Activated CD8-positive, alpha-beta memory T cell treated with anti-CD3 and anti-CD28 coated beads, Interleukin-2, amount 10 ng/mL, durations not matched to agents 7 days and 5 days (primary cell): ENCODE data around the gene AZGP1. TPM values are rescaled to one million over a fixed set of nuclear protein-coding genes. Genes with fewer than 3 reads are reported as not detected.
A peak's percentile ranks its signal among the peaks of the same experiment; 100 is the strongest.
"Not testable (repeated sequence)": the region's sequence is repeated elsewhere in the genome, so short reads cannot be mapped to it uniquely, and the experiment has no call there.

ENCODE experiments used
- ATAC-seq: fragments of 150-1000 bp; cut with Tn5 transposase; one replicate; pipeline ENCODE4 v1.10.0; 2021; ENCODE audit warnings: moderate library complexity
- CTCF ChIA-PET: fragments of 350-600 bp; sonication (Branson Sonifier 250); formaldehyde crosslinking; loops from one replicate; lab custom pipeline; 2021; ENCODE audit warnings: antibody characterized with exemption; lab: Charles Lee
- DNase-seq: peaks from one replicate; pipeline ENCODE4 v3.0.0-alpha.2; 2020
- H3K27ac Mint-ChIP-seq: one replicate; pipeline ENCODE4 v1.8.0; 2021; ENCODE audit warnings: mild to moderate bottlenecking, mixed read lengths
- H3K27me3 Mint-ChIP-seq: one replicate; pipeline ENCODE4 v1.8.0; 2021; ENCODE audit warnings: mixed read lengths
- H3K36me3 Mint-ChIP-seq: one replicate; pipeline ENCODE4 v1.8.0; 2021; ENCODE audit warnings: mild to moderate bottlenecking, mixed read lengths
- H3K4me1 Mint-ChIP-seq: one replicate; pipeline ENCODE4 v1.8.0; 2021; ENCODE audit warnings: mixed read lengths
- H3K4me3 Mint-ChIP-seq: one replicate; pipeline ENCODE4 v1.8.0; 2021; ENCODE audit warnings: mild to moderate bottlenecking, moderate library complexity, mixed read lengths
- H3K9me3 Mint-ChIP-seq: one replicate; pipeline ENCODE4 v1.8.0; 2022; ENCODE audit warnings: low read depth, mixed read lengths
- total RNA-seq, 2 experiments: library from RNA; stranded (reverse); gene quantifications; one replicate each; pipeline ENCODE4 v1.2.3, GENCODE V29; 2021

The AZGP1 gene
- total RNA-seq, 2 experiments from 2014 or later: not detected

- not testable (repeated sequence) for H3K36me3 Mint-ChIP-seq, H3K27ac Mint-ChIP-seq, H3K27me3 Mint-ChIP-seq, DNase-seq, ATAC-seq, H3K9me3 Mint-ChIP-seq, H3K4me3 Mint-ChIP-seq
- H3K4me1 Mint-ChIP-seq: peaks cover 29% of the 10 kb centered on the region
- CTCF ChIA-PET: interaction anchor here (0.9 to 1.3 kb wide), 3 partner anchors 10 to 70 kb away, joined by 3 read pairs; no protein-coding TSS in a partner anchor
Observed at GRCh38 chr7:100012385-100013327, 36.8 kb upstream of the AZGP1 start.

GRCh38 chr7:100011516-100011915 is 35.7 kb upstream of the AZGP1 start:
- no peak for DNase-seq

GRCh38 chr7:100010901-100011300 is 35.1 kb upstream of the AZGP1 start:
- H3K36me3 Mint-ChIP-seq: no peaks in the 10 kb centered on the region
- ATAC-seq (no peak), DNase-seq (no peak)
- CTCF ChIA-PET: no interaction called here
- no peaks in the 10 kb centered on the region for H3K9me3 Mint-ChIP-seq
- peaks cover 3% of the 10 kb centered on the region for H3K27me3 Mint-ChIP-seq
- no peak overlapping the region for H3K27ac Mint-ChIP-seq
- H3K4me3 Mint-ChIP-seq: no peak overlapping the region
- H3K4me1 Mint-ChIP-seq: peaks cover 14% of the 10 kb centered on the region

More at GRCh38 chr7:100011516-100011915, 35.7 kb upstream of the AZGP1 start:
- ATAC-seq: no peak
- Mint-ChIP-seq H3K27ac (no peak overlapping the region), H3K36me3 (peaks cover 1% of the 10 kb centered on the region), H3K27me3 (peaks cover 3% of the 10 kb centered on the region), H3K4me1 (peaks cover 20% of the 10 kb centered on the region), H3K9me3 (no peaks in the 10 kb centered on the region), H3K4me3 (no peak overlapping the region)
- CTCF ChIA-PET: interaction anchor here (1.2 kb wide), 1 partner anchor 71 kb away, joined by 3 read pairs; no protein-coding TSS in a partner anchor

- not testable (repeated sequence) for H3K27me3 Mint-ChIP-seq, H3K36me3 Mint-ChIP-seq, H3K4me1 Mint-ChIP-seq, H3K4me3 Mint-ChIP-seq, DNase-seq, H3K9me3 Mint-ChIP-seq, ATAC-seq, H3K27ac Mint-ChIP-seq
- CTCF ChIA-PET: interaction anchor here (0.7 kb wide), 1 partner anchor 8 kb away, joined by 3 read pairs; no protein-coding TSS in a partner anchor
Observed at GRCh38 chr7:100009952-100010351, 34.1 kb upstream of the AZGP1 start.

- Mint-ChIP-seq H3K27ac (no peak overlapping the region), H3K9me3 (no peaks in the 10 kb centered on the region), H3K4me3 (no peak overlapping the region), H3K4me1 (peaks cover 6% of the 10 kb centered on the region), H3K36me3 (no peaks in the 10 kb centered on the region), H3K27me3 (peaks cover 3% of the 10 kb centered on the region)
- CTCF ChIA-PET: interaction anchor here (0.6 to 1.8 kb wide), 3 partner anchors 8 to 55 kb away, joined by 3 to 6 read pairs (median 3); no protein-coding TSS in a partner anchor
- DNase-seq (no peak), ATAC-seq (no peak)
Observed at GRCh38 chr7:100008525-100008924, 32.7 kb upstream of the AZGP1 start.

GRCh38 chr7:100007887-100008286 is 32.1 kb upstream of the AZGP1 start:
- no peaks in the 10 kb centered on the region for H3K36me3 Mint-ChIP-seq
- ATAC-seq (no peak), DNase-seq (no peak)
- CTCF ChIA-PET: interaction anchor here (1.3 to 1.8 kb wide), 2 partner anchors 9 to 56 kb away, joined by 3 to 6 read pairs; no protein-coding TSS in a partner anchor
- H3K9me3 Mint-ChIP-seq: no peaks in the 10 kb centered on the region
- H3K4me1 Mint-ChIP-seq: peaks cover 2% of the 10 kb centered on the region
- H3K27ac Mint-ChIP-seq: no peak overlapping the region
- H3K4me3 Mint-ChIP-seq: no peak overlapping the region
- peaks cover 3% of the 10 kb centered on the region for H3K27me3 Mint-ChIP-seq

- Mint-ChIP-seq H3K4me3 (no peak overlapping the region), H3K36me3 (no peaks in the 10 kb centered on the region), H3K27ac (no peak overlapping the region), H3K9me3 (no peaks in the 10 kb centered on the region), H3K27me3 (peaks cover 3% of the 10 kb centered on the region), H3K4me1 (no peaks in the 10 kb centered on the region)
- ATAC-seq: no peak
- CTCF ChIA-PET: interaction anchor here (0.7 to 1.7 kb wide), 2 partner anchors 10 to 13 kb away, joined by 3 to 6 read pairs; no protein-coding TSS in a partner anchor
- no peak for DNase-seq
Observed at GRCh38 chr7:100003711-100004661, 28.2 kb upstream of the AZGP1 start.

GRCh38 chr7:100000239-100000638 is 24.4 kb upstream of the AZGP1 start:
- no peak for ATAC-seq
- no peaks in the 10 kb centered on the region for H3K36me3 Mint-ChIP-seq
- no peak for DNase-seq
- H3K27ac Mint-ChIP-seq: no peak overlapping the region
- CTCF ChIA-PET: interaction anchor here (1.0 to 2.0 kb wide), 2 partner anchors 9 to 19 kb away, joined by 3 to 5 read pairs; no protein-coding TSS in a partner anchor
- H3K9me3 Mint-ChIP-seq: no peaks in the 10 kb centered on the region
- peaks cover 15% of the 10 kb centered on the region for H3K4me1 Mint-ChIP-seq
- H3K4me3 Mint-ChIP-seq: no peak overlapping the region
- peaks cover 5% of the 10 kb centered on the region for H3K27me3 Mint-ChIP-seq

- H3K4me3 Mint-ChIP-seq: peak overlapping the region; percentile 65
- H3K4me1 Mint-ChIP-seq: peaks cover 20% of the 10 kb centered on the region
- H3K36me3 Mint-ChIP-seq: no peaks in the 10 kb centered on the region
- peak overlapping the region; percentile 87 for H3K27ac Mint-ChIP-seq
- DNase-seq (peak; percentile 90), ATAC-seq (peak; percentile 95)
- CTCF ChIA-PET: interaction anchor here (0.5 to 11.0 kb wide), 10 partner anchors 12 to 452 kb away, joined by 3 to 156 read pairs (median 4); partner anchors contain the start of genes TRIM4, ZKSCAN1 and ZSCAN21
- H3K27me3 Mint-ChIP-seq: peaks cover 5% of the 10 kb centered on the region
- H3K9me3 Mint-ChIP-seq: no peaks in the 10 kb centered on the region
Observed at GRCh38 chr7:99997545-99998137, 21.8 kb upstream of the AZGP1 start.

- peak overlapping the region; percentile 87 for H3K27ac Mint-ChIP-seq
- H3K4me3 Mint-ChIP-seq: peak overlapping the region; percentile 65
- H3K27me3 Mint-ChIP-seq: peaks cover 5% of the 10 kb centered on the region
- CTCF ChIA-PET: interaction anchor here (0.5 to 11.0 kb wide), 11 partner anchors 9 to 453 kb away, joined by 3 to 156 read pairs (median 4); partner anchors contain the start of genes TRIM4, ZKSCAN1 and ZSCAN21
- H3K36me3 Mint-ChIP-seq: no peaks in the 10 kb centered on the region
- DNase-seq: no peak
- no peaks in the 10 kb centered on the region for H3K9me3 Mint-ChIP-seq
- peaks cover 21% of the 10 kb centered on the region for H3K4me1 Mint-ChIP-seq
- no peak for ATAC-seq
Observed at GRCh38 chr7:99996755-99997544, 21.1 kb upstream of the AZGP1 start.

GRCh38 chr7:99994819-99995218 is 19.0 kb upstream of the AZGP1 start:
- Mint-ChIP-seq H3K27me3 (peaks cover 10% of the 10 kb centered on the region), H3K4me3 (no peak overlapping the region), H3K9me3 (no peaks in the 10 kb centered on the region), H3K27ac (no peak overlapping the region), H3K36me3 (no peaks in the 10 kb centered on the region), H3K4me1 (peaks cover 27% of the 10 kb centered on the region)
- CTCF ChIA-PET: interaction anchor here (0.7 to 11.0 kb wide), 22 partner anchors 11 to 138 kb away, joined by 3 to 156 read pairs (median 5); partner anchors contain the start of genes COPS6, MBLAC1, TRIM4 and ZKSCAN1
- ATAC-seq (no peak), DNase-seq (no peak)
